ENCODE results near the gene ADGRA3. TPM values are rescaled to one million over a fixed set of nuclear protein-coding genes. Genes with fewer than 3 reads are reported as not detected.
A peak's percentile ranks its signal among the peaks of the same experiment; 100 is the strongest.

ADGRA3 gene
- total and polyA plus RNA-seq, 2 of the 13 experiments (the other 11 are each of a cell fraction or from before 2014, with no cell fraction given) = 32.2 to 40.8 TPM

DNA sequence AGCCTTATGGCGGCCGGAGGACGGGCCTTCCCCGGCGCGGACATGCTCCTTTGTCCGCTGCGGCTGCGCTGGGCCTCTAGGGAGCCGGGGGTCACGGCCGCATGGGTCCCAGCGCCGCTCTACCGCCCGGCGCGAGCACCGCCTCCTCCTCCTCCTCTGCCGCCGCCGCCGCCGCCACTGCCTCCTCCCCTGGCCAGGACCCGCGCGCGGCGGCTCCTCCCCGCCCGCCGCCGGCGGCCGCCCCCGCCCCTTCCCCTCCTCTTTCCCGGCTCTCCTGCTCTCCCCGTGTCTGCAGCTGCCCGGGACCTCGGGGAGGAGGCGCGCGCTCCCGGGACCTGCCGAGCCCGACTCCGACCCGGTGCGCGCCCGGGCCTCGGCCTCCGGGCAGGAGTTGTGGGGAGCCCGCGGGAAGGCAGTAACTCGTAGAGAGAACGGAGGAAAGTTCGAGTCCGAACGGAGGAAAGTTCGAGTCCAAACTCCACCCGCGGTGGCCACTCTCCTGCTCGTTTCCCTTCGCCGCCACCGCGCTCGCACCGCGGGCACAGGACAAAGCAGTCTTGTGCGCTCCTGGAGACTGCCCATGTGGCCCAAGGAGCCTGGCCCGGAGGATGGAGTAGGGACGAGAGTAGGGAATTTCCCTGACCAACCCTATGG, at the start of gene ADGRA3 (continued):
- TF ChIP-seq, protein P1, sequence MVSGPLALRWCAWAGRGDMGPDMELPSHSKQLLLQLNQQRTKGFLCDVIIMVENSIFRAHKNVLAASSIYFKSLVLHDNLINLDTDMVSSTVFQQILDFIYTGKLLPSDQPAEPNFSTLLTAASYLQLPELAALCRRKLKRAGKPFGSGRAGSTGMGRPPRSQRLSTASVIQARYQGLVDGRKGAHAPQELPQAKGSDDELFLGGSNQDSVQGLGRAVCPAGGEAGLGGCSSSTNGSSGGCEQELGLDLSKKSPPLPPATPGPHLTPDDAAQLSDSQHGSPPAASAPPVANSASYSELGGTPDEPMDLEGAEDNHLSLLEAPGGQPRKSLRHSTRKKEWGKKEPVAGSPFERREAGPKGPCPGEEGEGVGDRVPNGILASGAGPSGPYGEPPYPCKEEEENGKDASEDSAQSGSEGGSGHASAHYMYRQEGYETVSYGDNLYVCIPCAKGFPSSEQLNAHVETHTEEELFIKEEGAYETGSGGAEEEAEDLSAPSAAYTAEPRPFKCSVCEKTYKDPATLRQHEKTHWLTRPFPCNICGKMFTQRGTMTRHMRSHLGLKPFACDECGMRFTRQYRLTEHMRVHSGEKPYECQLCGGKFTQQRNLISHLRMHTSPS (CRISPR knock-in tag; IDR thresholded peaks at IDR 0.05; ENCODE audit: low read depth) = peak; percentile 38; the same call in 1 of the 2 replicates
- TF ChIP-seq, protein P2, sequence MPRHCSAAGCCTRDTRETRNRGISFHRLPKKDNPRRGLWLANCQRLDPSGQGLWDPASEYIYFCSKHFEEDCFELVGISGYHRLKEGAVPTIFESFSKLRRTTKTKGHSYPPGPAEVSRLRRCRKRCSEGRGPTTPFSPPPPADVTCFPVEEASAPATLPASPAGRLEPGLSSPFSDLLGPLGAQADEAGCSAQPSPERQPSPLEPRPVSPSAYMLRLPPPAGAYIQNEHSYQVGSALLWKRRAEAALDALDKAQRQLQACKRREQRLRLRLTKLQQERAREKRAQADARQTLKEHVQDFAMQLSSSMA (CRISPR knock-in tag; IDR thresholded peaks at IDR 0.05) = no peak
- TF ChIP-seq ZNF879 (CRISPR knock-in tag; IDR thresholded peaks at IDR 0.05) = no peak
- TF ChIP-seq, protein P3, sequence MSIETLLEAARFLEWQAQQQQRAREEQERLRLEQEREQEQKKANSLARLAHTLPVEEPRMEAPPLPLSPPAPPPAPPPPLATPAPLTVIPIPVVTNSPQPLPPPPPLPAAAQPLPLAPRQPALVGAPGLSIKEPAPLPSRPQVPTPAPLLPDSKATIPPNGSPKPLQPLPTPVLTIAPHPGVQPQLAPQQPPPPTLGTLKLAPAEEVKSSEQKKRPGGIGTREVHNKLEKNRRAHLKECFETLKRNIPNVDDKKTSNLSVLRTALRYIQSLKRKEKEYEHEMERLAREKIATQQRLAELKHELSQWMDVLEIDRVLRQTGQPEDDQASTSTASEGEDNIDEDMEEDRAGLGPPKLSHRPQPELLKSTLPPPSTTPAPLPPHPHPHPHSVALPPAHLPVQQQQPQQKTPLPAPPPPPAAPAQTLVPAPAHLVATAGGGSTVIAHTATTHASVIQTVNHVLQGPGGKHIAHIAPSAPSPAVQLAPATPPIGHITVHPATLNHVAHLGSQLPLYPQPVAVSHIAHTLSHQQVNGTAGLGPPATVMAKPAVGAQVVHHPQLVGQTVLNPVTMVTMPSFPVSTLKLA (IDR thresholded peaks at IDR 0.05) = no peak
- TF ChIP-seq, protein P4, sequence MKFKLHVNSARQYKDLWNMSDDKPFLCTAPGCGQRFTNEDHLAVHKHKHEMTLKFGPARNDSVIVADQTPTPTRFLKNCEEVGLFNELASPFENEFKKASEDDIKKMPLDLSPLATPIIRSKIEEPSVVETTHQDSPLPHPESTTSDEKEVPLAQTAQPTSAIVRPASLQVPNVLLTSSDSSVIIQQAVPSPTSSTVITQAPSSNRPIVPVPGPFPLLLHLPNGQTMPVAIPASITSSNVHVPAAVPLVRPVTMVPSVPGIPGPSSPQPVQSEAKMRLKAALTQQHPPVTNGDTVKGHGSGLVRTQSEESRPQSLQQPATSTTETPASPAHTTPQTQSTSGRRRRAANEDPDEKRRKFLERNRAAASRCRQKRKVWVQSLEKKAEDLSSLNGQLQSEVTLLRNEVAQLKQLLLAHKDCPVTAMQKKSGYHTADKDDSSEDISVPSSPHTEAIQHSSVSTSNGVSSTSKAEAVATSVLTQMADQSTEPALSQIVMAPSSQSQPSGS (CRISPR knock-in tag; IDR thresholded peaks at IDR 0.05) = no peak
- no peak for TF ChIP-seq ZNF720 (CRISPR knock-in tag; IDR thresholded peaks at IDR 0.05)
- TF ChIP-seq, protein P5, sequence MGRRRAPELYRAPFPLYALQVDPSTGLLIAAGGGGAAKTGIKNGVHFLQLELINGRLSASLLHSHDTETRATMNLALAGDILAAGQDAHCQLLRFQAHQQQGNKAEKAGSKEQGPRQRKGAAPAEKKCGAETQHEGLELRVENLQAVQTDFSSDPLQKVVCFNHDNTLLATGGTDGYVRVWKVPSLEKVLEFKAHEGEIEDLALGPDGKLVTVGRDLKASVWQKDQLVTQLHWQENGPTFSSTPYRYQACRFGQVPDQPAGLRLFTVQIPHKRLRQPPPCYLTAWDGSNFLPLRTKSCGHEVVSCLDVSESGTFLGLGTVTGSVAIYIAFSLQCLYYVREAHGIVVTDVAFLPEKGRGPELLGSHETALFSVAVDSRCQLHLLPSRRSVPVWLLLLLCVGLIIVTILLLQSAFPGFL (CRISPR knock-in tag; IDR thresholded peaks at IDR 0.05) = no peak
- no peak for TF ChIP-seq ZNF768 (CRISPR knock-in tag; IDR thresholded peaks at IDR 0.05)
- TF ChIP-seq ZNF549 (CRISPR knock-in tag; IDR thresholded peaks at IDR 0.05) = no peak
- TF ChIP-seq, protein P6, sequence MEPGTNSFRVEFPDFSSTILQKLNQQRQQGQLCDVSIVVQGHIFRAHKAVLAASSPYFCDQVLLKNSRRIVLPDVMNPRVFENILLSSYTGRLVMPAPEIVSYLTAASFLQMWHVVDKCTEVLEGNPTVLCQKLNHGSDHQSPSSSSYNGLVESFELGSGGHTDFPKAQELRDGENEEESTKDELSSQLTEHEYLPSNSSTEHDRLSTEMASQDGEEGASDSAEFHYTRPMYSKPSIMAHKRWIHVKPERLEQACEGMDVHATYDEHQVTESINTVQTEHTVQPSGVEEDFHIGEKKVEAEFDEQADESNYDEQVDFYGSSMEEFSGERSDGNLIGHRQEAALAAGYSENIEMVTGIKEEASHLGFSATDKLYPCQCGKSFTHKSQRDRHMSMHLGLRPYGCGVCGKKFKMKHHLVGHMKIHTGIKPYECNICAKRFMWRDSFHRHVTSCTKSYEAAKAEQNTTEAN (CRISPR knock-in tag; conservative IDR thresholded peaks at IDR 0.05) = no peak
- TF ChIP-seq FOXA3 (CRISPR knock-in tag; IDR thresholded peaks at IDR 0.05) = no peak
- TF ChIP-seq AGO2 (optimal IDR thresholded peaks at IDR 0.05; ENCODE audit: low read depth, low read length) = peak; percentile 47
- TF ChIP-seq ZMYM2 (CRISPR knock-in tag; IDR thresholded peaks at IDR 0.05) = no peak
- TF ChIP-seq ZC3H4 (CRISPR knock-in tag; IDR thresholded peaks at IDR 0.05; ENCODE audit: borderline replicate concordance) = no peak
- no peak for TF ChIP-seq LCORL (IDR thresholded peaks at IDR 0.05)
- TF ChIP-seq LCORL (CRISPR knock-in tag; IDR thresholded peaks at IDR 0.05) = no peak
- no peak for TF ChIP-seq ZNF766 (CRISPR knock-in tag; IDR thresholded peaks at IDR 0.05; ENCODE audit: borderline replicate concordance)
- TF ChIP-seq XBP1 (CRISPR knock-in tag; IDR thresholded peaks at IDR 0.05) = no peak
- TF ChIP-seq PHF8 (CRISPR knock-in tag; IDR thresholded peaks at IDR 0.05) = peak; percentile 72
- TF ChIP-seq, protein P7, sequence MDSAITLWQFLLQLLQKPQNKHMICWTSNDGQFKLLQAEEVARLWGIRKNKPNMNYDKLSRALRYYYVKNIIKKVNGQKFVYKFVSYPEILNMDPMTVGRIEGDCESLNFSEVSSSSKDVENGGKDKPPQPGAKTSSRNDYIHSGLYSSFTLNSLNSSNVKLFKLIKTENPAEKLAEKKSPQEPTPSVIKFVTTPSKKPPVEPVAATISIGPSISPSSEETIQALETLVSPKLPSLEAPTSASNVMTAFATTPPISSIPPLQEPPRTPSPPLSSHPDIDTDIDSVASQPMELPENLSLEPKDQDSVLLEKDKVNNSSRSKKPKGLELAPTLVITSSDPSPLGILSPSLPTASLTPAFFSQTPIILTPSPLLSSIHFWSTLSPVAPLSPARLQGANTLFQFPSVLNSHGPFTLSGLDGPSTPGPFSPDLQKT (CRISPR knock-in tag; IDR thresholded peaks at IDR 0.05; ENCODE audit: borderline replicate concordance) = no peak
- TF ChIP-seq ZSCAN25 (CRISPR knock-in tag; IDR thresholded peaks at IDR 0.05) = peak; percentile 57; the same call in 1 of the 2 replicates
- peak; percentile 94 for TF ChIP-seq ZNF274 (CRISPR knock-in tag; IDR thresholded peaks at IDR 0.05)
- no peak for TF ChIP-seq ZNF777 (CRISPR knock-in tag; IDR thresholded peaks at IDR 0.05)
